GM19023 (cell line): Measurements from ENCODE around the gene UNC119B.
A peak's percentile ranks its signal among the peaks of the same experiment; 100 is the strongest.
"Not testable (repeated sequence)": the region's sequence is repeated elsewhere in the genome, so short reads cannot be mapped to it uniquely, and the experiment has no call there.

ENCODE experiments used
- ATAC-seq: cut with Tn5 transposase; IDR thresholded peaks from one replicate; pipeline ENCODE4 v1.9.1; 2021; ENCODE audit warnings: mild to moderate bottlenecking, moderate library complexity; ENCODE audit not compliant: unreplicated experiment

UNC119B gene

GRCh38 chr12:120718055-120718454 lies 7.8 kb downstream of the UNC119B start:
- no peak for ATAC-seq

GRCh38 chr12:120719072-120719471 lies 8.8 kb downstream of the UNC119B start:
- no peak for ATAC-seq

- no peak for ATAC-seq
Observed at GRCh38 chr12:120719496-120720233, 9.4 kb downstream of the UNC119B start.

- ATAC-seq: no peak
Observed at GRCh38 chr12:120720234-120720986, 10.2 kb downstream of the UNC119B start.

GRCh38 chr12:120720987-120721801 lies 10.9 kb downstream of the UNC119B start:
- ATAC-seq: no peak

GRCh38 chr12:120721866-120722265 lies 11.6 kb downstream of the UNC119B start:
- no peak for ATAC-seq

GRCh38 chr12:120722784-120723183 lies 12.5 kb downstream of the UNC119B start:
- ATAC-seq: no peak

GRCh38 chr12:120724720-120725119 lies 14.5 kb downstream of the UNC119B start:
- no peak for ATAC-seq

GRCh38 chr12:120725151-120725658 lies 14.9 kb downstream of the UNC119B start:
- ATAC-seq: peak; percentile 14

- peak; percentile 96 for ATAC-seq
Observed at GRCh38 chr12:120725659-120726509, 15.6 kb downstream of the UNC119B start, which contains the start of gene ACADS. Gene ACADS, plus strand, starts transcription at chr12:120725826. Its CDS starts 60 bp downstream, at chr12:120725886.

GRCh38 chr12:120726510-120726793 lies 16.2 kb downstream of the UNC119B start:
- no peak for ATAC-seq

GRCh38 chr12:120726961-120727360 lies 16.7 kb downstream of the UNC119B start:
- no peak for ATAC-seq

- not testable (repeated sequence) for ATAC-seq
Observed at GRCh38 chr12:120732198-120732597, 21.9 kb downstream of the UNC119B start.

- no peak for ATAC-seq
Observed at GRCh38 chr12:120733574-120733973, 23.3 kb downstream of the UNC119B start.

GRCh38 chr12:120734210-120734609 lies 24.0 kb downstream of the UNC119B start:
- ATAC-seq: no peak

- no peak for ATAC-seq
Observed at GRCh38 chr12:120735181-120735580, 24.9 kb downstream of the UNC119B start.

GRCh38 chr12:120736404-120737331 lies 26.4 kb downstream of the UNC119B start:
- no peak for ATAC-seq

- ATAC-seq: no peak
Observed at GRCh38 chr12:120737557-120738251, 27.4 kb downstream of the UNC119B start.
